ENCODE data around the gene ZNF367.
"Not testable (repeated sequence)": the region's sequence is repeated elsewhere in the genome, so short reads cannot be mapped to it uniquely, and the experiment has no call there.

The ZNF367 gene

DNA sequence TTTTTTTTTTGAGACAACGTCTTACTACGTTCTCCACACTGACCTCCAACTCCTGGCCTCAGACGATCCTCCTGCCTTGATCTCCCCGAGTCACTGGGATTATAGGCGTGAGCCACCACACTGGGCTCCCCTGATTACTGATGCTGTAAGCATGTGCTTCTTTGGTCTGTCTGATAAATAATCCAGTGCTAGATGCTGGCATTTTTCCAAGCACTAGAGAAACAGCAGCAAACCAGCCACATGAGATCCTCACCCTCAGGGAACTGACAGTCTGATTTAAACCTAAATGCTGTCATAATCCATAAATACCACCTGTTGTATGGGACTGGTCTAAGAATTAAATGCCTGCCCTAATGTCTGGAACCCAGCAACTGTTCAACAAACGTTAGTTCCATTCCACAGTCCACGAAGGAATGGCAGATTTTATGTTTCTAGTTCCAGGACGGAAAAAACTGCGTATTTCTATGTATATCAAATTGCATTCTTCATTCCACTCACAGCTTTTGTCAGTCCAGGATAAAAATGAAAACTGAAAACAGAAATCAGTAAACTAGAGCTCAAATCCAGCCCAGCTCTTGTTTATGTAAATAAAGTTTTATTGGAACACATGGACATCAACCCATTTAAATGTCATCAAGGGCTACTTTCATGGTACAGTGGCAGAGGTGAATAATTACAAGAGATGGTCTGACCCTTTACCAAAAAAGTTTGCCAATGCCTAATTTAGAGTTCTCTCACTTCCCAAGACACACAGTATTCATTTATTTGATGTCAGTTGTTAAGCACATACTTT is 54.8 kb downstream of the ZNF367 start:
- no peak for DNase-seq (ENCODE audit: low read depth in 2 of 2)

DNA sequence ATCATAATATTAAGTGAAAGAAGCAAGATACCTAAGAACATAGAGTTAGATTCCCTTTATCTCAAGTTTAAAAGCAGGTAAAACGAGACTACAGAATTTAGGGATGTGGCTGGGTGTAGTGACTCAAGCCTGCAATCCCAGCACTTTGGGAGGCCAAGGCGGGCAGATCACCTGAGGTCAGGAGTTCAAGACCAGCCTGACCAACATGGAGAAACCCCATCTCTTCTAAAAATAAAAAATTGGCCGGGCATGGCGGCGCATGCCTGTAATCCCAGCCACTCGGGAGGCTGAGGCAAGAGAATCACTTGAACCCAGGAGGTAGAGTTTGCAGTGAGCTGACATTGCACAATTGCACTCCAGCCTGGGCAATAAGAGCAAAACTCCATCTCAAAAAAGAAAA is 56.1 kb downstream of the ZNF367 start:
- DNase-seq (ENCODE audit: low read depth in 2 of 2): not testable (repeated sequence)

DNA sequence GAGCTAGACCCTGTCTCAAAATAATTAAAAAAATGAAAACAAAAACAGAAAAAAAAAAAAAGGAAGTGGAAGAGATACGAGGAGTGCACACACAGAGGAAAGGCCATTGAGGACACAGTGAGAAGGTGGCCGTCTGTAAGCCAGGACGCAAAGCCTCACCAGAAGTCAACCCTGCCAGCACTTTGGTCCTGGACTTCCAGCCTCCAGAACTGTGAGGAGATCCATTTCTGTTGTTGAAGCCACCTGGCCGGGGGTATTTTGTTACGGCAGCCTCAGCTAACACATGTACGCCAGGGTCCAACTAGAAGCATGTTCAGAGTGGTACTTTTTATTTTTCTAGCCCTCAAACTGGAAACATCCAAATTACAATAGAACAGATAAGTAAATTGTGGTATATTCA is 56.5 kb downstream of the ZNF367 start:
- no peak for DNase-seq (ENCODE audit: low read depth in 2 of 2)

GRCh38 chr9:96360976-96361375 is 57.2 kb downstream of the ZNF367 start:
- no peak for DNase-seq (ENCODE audit: low read depth in 2 of 2)

DNA sequence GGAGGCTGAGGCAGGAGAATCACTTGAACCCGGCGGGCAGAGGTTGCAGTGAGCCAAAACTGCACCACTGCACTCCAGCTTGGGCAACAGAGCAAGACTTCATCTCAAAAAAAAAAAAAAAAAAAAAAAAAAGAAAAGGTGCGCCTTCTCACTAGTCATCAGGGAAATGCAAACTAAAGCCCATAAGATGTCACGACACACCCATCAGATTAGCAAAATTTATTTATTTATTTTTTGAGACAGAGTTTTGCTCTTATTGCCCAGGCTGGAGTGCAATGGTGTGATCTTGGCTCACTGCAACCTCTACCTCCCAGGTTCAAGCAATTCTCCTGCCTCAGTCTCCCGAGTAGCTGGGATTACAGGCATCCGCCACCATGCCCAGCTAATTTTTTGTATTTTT is 57.6 kb downstream of the ZNF367 start:
- DNase-seq (ENCODE audit: low read depth in 2 of 2): not testable (repeated sequence)

DNA sequence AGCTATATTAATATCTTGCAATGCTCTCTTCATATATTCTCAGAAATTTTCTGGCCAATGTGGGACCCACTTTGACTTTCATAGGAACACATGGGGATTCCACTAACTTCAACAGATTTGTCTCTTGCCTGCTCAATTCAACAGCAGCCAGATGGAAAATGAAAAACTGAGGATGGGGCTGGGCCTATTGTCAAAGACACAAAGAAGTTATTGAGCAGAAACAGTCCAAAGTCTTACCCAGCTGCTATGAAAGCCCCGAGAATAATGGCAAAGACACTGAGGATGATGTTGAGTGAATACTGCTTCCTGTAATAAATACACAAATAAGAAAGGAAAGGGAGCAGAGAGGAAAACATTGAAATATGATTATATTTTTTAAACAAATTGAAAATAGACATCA is 67.3 kb downstream of the ZNF367 start:
- DNase-seq (ENCODE audit: low read depth in 2 of 2): no peak

DNA sequence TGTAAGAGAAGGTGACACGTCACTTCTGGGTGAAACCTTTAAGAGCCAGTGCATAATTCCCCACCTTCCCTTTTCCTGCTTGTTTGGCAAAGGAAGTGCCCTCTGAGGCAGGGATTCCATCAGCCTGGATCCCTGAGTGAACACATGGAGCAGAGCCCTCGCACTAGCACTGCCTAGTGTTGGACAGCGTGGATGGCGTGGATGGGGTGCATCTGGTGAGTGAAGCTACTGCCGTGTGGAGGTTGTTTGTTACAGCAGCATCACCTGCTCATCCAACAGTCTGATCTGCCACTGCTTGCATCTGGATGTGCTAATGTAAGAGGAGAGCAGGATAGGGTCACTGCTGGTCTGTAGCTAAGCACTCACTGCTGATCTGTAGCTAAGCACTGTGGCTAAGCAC is 69.9 kb downstream of the ZNF367 start:
- DNase-seq (ENCODE audit: low read depth in 2 of 2): no peak

DNA sequence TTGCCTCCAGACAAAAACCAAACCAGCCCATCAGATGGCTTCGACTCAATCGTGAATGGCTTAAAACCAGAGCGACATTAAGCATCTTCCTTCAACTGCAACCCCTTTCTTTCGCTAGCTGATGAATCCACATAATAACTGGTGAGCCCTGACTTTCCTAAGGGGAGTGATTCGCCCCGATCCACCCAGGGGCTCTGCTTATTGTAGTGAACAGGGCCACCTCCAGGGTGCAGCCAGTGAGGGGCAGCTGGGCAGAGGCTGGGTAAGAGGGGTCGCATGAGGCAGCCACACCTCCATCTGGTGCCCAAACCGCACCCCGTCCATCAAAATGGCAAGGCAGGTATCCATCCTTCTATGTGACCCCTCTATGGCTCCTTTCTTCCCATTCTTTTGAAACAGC is 72.6 kb downstream of the ZNF367 start:
- DNase-seq (ENCODE audit: low read depth in 2 of 2): no peak

GRCh38 chr9:96344458-96345180 is 73.6 kb downstream of the ZNF367 start:
- DNase-seq (ENCODE audit: low read depth in 2 of 2): no peak

GRCh38 chr9:96343515-96344360 is 74.4 kb downstream of the ZNF367 start:
- no peak for DNase-seq (ENCODE audit: low read depth in 2 of 2)

DNA sequence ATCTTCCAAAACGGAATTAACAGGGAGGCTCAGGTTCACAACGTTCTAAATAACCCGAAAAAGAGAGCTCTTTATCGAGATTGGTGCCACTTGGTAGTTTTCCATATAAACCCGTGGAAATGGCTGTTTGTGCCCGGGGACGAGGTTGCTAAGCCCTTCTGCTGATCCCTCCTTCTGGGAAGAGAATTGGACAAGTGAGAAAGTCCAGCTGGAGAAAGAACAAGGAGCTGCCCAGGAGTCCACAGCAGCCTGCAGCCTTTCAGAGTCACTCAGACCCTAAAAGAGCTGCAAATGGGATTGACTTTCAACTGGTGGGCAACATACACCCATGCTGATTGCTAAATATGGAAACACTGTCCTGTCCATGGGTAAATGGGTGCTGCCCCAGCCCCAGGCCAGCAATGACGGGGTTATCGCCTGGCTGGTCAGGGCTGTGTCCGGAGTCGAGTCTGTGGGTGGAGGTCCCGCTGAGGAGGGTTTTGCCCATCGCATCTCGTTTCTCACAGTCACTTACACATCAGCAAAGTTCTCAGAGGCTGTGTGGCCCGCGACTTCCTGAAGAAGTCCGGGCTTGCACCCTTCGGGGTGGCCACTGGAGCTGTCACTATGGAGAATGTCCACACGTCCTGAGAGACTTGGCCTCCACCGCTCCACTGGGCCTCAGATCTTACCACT is 75.5 kb downstream of the ZNF367 start:
- DNase-seq (ENCODE audit: low read depth in 2 of 2): no peak

- no peak for DNase-seq (ENCODE audit: low read depth in 2 of 2)
These were observed 77.5 kb downstream of the ZNF367 start for GRCh38 chr9:96340707-96341106.

- no peak for DNase-seq (ENCODE audit: low read depth in 2 of 2)
These were observed 79.9 kb downstream of the ZNF367 start for GRCh38 chr9:96338299-96338698.
